SK-N-MC (cell line): ENCODE data around the gene LINGO4.
A peak's percentile ranks its signal among the peaks of the same experiment; 100 is the strongest.

Source experiments
- DNase-seq: peaks from one replicate; pipeline ENCODE4 v3.0.0-alpha.2; 2011; ENCODE audit warnings: low read depth, low spot score
- H3K27ac ChIP-seq: fragments of 200-600 bp; sonication (generic); 2 replicates; pipeline ENCODE4 v1.5.1; 2016; ENCODE audit warnings: mixed run types
- H3K36me3 ChIP-seq: fragments of 200-600 bp; sonication (generic); 2 replicates; pipeline ENCODE4 v1.6.1; 2017; ENCODE audit warnings: antibody characterized with exemption, low read length, mixed read lengths; ENCODE audit not compliant: insufficient read depth
- H3K4me3 ChIP-seq: fragments of 200-600 bp; sonication (generic); 2 replicates; pipeline ENCODE4 v1.5.1; 2016
- H3K9ac ChIP-seq: fragments of 200-600 bp; sonication (generic); 2 replicates; pipeline ENCODE4 v1.8.0; 2017; ENCODE audit warnings: mixed run types, mixed read lengths; ENCODE audit not compliant: insufficient read length
- H3K9me3 ChIP-seq: fragments of 200-600 bp; sonication (generic); 2 replicates; pipeline ENCODE4 v1.6.1; 2017; ENCODE audit warnings: low read depth, mild to moderate bottlenecking, antibody characterized with exemption, low read length, moderate library complexity, mixed read lengths
- EZH2 ChIP-seq: fragments of 200-600 bp; sonication (generic); IDR thresholded peaks from one replicate; pipeline ENCODE4 v1.6.1; 2017; ENCODE audit warnings: antibody characterized with exemption
- FOXP2 ChIP-seq: optimal IDR thresholded peaks from 2 replicates; pipeline ENCODE3; 2011; ENCODE audit warnings: mild to moderate bottlenecking, moderate library complexity; ENCODE audit not compliant: insufficient read depth; ENCODE audit errors: extremely low read length, control extremely low read depth
- POLR2AphosphoS5 ChIP-seq: IDR thresholded peaks from 2 replicates; pipeline ENCODE4 v1.6.1; 2012; ENCODE audit warnings: mild to moderate bottlenecking, low read depth, low read length, borderline replicate concordance

Gene LINGO4

DNA sequence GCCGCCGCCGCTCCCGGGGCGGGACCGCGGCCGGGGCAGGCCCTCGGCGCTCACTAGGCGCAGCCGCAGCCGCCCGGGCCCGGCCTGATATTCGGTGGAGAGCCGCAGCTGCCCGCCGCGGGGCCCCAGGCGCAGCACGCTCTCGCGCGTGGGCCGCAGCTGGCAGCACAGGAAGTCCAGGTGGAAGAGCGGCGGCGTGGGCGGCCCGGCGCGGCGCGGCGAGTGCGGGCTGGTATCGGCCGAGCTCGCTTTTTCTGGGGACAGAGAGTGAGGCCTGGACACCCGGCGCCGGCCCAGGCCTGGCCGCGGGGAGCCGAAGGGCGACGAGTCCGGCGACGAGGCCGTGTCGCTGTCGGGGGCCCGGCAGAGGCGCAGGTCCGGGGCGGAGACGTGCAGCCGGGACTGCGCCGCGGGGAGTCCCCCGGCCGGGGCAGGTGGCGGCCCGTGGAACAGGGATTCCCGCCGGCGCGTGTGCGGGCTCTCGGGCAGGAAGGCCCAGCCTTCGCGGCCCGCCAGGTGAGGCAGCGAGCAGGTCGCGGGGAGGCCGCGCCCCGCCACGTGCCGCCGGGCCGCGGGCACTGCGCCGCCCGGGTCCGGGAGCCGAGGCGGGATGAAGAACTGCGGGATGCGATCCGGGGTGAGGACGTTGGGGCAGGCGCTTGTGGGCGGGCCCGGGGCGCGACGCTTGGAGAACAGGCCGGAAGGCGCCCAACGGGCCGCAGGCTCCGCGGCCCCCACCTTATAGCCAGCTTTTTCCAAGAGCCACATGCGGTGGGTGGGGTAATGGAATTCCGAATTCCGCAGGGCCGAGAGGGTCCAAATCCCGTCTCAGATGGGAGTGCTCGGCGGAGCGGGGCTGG lies 33.2 kb upstream of the LINGO4 start:
- no peak for TF ChIP-seq FOXP2
- TF ChIP-seq EZH2 = peak; percentile 57
- Histone ChIP-seq H3K36me3 (no peaks in the 10 kb centered on the region), H3K9me3 (no peaks in the 10 kb centered on the region), H3K4me3 (0 out of 2 replicates have a peak overlapping the region, but pooled peaks have one; percentile 38), H3K9ac (no peak overlapping the region), H3K27ac (no peak overlapping the region)
- no peak for DNase-seq

DNA sequence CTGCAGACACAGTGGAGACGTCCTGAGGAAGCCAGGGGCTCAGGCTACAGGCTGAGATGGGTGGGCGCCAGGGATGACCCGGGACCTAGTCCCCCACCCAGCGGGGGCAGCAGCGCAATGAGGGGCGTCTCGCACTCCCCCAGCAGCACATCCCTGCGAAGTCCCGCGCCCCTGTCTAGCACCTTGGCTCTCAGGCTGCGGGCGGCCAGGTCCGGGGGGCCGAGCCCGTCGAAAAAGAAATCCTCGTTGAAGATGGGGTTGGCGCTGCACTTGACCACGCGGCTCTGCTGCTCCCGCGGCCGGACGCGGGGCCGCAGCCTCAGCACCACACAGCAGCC lies 32.6 kb upstream of the LINGO4 start:
- no peak overlapping the region for H3K9ac ChIP-seq

DNA sequence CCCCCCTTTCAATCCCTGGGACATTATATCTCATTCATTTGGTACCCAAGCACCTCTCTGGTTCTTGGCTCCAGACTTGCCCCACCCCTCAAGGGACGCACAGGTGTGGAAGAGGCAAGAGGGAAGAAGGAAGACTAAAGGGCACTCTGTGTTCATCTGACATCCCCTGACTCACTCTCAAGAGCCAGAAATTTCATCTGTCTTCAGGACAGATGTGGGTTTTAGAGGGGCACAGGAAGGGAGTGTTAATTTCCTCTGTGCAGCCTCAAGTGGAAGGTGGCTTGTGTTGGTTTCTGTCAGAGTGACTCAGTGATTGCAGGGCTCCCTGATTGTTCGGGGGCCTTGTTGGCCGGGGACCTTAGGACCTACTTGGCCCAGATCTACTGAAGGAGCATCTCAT lies 32.0 kb upstream of the LINGO4 start:
- no peak overlapping the region for H3K9ac ChIP-seq
- no peaks in the 10 kb centered on the region for H3K36me3 ChIP-seq
- no peak overlapping the region for H3K27ac ChIP-seq
- H3K9me3 ChIP-seq = no peaks in the 10 kb centered on the region
- no peak for DNase-seq
- TF ChIP-seq FOXP2 (no peak), POLR2AphosphoS5 (no peak), EZH2 (no peak)
- no peak overlapping the region for H3K4me3 ChIP-seq

More for the DNA sequence above, 32.6 kb upstream of the LINGO4 start:
- TF ChIP-seq EZH2 (no peak), FOXP2 (no peak), POLR2AphosphoS5 (no peak)
- Histone ChIP-seq H3K27ac (no peak overlapping the region), H3K4me3 (no peak overlapping the region), H3K9me3 (no peaks in the 10 kb centered on the region), H3K36me3 (no peaks in the 10 kb centered on the region)
- DNase-seq = no peak

DNA sequence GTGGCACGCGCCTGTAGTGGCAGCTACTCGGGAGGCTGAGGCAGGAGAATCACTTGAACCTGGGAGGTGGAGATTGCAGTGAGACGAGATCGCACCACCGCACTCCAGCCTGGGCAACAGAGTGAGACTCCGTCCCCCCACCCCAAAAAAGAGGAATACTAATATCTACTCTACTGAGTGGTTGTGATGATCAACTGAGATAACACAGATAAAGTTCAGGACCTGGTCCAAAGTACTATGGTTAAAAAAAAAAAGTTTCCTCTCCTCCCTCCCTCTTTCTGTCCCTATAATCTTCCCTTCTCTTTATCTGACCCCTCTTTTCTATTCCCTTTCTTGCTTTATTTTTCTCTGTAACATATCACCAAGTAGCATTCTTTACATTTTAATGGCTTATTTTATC lies 30.4 kb upstream of the LINGO4 start:
- Histone ChIP-seq H3K36me3 (no peaks in the 10 kb centered on the region), H3K27ac (no peak overlapping the region), H3K4me3 (no peak overlapping the region), H3K9me3 (no peaks in the 10 kb centered on the region), H3K9ac (no peak overlapping the region)
- TF ChIP-seq POLR2AphosphoS5 (no peak), FOXP2 (no peak)
- no peak for DNase-seq

DNA sequence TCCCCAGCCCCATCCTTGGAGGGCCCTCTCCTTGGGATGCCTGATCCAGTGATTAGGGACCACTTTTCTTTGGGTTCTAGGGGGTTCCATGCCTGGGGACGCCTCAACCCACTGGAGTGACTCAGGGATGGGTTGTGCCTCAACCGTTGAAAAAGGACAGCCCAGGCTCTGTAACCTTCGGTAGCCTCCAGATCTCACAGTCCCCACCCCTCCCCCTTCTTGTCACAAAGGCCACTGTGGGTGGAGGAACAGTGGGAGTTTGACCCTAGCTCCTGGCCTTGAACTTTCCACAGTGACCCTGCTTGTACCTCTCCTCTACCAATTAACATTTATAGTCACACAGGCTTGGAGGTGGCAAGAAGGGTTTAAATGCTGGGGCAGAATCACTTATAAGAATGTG lies 29.0 kb upstream of the LINGO4 start:
- no peak overlapping the region for H3K27ac ChIP-seq
- no peak for TF ChIP-seq POLR2AphosphoS5
- TF ChIP-seq FOXP2 = no peak
- no peak for TF ChIP-seq EZH2
- H3K4me3 ChIP-seq = no peak overlapping the region
- no peaks in the 10 kb centered on the region for H3K36me3 ChIP-seq
- H3K9me3 ChIP-seq = no peaks in the 10 kb centered on the region
- DNase-seq = no peak
- H3K9ac ChIP-seq = no peak overlapping the region

DNA sequence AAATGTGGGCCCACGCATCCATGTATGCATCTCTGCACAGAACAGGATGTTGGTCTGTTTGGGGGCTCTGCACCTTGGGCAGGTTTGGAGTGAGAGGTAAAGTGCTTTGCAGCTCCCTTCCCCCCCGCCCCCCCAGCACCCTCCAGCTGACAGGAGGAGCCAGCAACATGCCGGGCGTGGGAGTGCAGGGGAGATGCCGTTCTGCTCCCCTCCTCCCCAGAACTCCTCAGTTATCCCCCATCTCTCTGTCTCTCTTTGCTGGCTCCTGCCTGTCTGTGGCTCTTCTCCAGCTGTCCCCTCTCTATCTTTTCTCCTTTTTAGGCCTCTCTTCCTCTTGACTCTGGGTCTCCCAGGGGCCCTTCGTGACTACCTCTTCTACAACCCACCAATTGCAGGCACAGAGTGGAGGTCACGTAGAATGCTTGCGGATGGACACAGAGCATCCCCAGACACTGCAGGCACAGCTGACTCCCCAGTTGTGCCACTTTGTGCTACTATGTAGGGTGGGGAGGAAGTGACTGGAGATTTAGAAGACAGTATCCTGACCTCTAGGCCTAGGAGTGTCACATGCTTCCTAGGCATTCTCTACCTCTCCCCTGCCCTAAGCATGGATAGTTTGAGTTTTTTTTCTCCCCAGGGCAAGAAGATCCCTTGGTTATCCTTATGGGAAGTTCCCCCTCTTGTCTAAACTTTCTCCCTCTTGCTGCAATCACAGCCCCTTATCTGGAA lies 28.1 kb upstream of the LINGO4 start:
- Histone ChIP-seq H3K36me3 (no peaks in the 10 kb centered on the region), H3K9ac (no peak overlapping the region)
- DNase-seq = no peak

DNA sequence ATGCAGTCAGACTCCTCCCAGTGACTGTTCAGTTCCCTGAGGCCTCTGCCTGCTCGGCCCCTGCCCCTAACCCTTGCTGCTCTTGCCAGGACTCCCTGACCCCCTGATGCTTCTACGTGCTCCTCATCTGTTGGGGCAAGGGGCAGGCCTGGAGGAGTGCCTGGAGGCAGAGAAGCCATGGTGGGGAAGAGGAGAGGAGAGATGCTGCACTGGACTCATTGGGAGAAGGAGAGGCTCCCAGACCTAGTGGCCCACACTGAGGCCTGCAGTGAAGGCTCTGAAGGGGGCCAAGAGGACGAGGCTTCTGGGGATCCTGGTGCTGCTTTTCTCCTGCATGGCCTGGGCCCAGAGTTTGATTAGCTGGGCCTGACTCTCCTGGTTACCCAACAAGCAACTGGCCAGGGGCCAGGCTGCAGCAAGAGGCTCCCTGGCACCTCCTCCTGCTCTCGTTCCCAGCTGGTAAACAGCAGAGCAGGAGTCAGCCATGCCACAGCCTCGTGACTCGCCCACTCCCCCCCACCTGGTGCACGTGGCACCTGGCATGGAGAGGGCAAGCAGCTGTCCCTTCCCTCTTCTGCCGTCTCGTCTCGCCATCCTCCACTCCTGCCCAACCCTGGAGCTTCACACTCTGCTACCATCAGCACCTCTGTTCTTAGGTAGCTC lies 27.2 kb upstream of the LINGO4 start:
- no peak overlapping the region for H3K9ac ChIP-seq
- H3K36me3 ChIP-seq = no peaks in the 10 kb centered on the region
- no peak overlapping the region for H3K27ac ChIP-seq
- H3K4me3 ChIP-seq = no peak overlapping the region
- TF ChIP-seq FOXP2 (no peak), EZH2 (no peak), POLR2AphosphoS5 (no peak)
- H3K9me3 ChIP-seq = no peaks in the 10 kb centered on the region
- DNase-seq = no peak

More for the DNA sequence above, 28.1 kb upstream of the LINGO4 start:
- H3K27ac ChIP-seq = no peak overlapping the region
- H3K9me3 ChIP-seq = no peaks in the 10 kb centered on the region
- H3K4me3 ChIP-seq = no peak overlapping the region
- no peak for TF ChIP-seq EZH2
- no peak for TF ChIP-seq FOXP2
- no peak for TF ChIP-seq POLR2AphosphoS5

DNA sequence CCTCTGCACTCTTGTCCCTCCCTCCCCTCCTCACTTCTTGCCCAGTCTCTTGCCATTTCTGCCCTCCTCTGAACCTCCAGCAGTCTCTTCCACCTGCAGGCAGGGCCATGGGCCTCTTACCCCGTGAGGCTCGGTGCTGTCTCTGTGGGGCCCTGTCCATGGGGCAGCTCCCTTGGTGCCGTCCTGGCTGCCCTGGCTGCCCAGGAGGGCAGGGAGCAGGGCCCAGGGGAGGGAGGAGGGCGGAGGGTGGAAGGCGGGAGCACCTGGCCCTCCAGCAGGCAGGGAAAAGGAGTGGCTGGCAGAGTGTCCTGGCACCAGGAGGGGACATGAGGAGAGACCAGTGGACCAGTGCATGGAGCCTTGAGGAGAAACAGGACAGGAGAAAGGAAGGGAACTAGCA lies 26.4 kb upstream of the LINGO4 start, which contains the start of gene RORC:
Gene RORC, minus strand, starts transcription at position 198 of the 400 bp plus-strand sequence. Its CDS starts 38 bp downstream, at position 160.
- no peaks in the 10 kb centered on the region for H3K9me3 ChIP-seq
- TF ChIP-seq FOXP2 (no peak), POLR2AphosphoS5 (no peak)
- no peak within 1 kb of the TSS for H3K27ac ChIP-seq
- H3K9ac ChIP-seq = no peak within 1 kb of the TSS
- DNase-seq = no peak
- no peaks in the 10 kb centered on the region for H3K36me3 ChIP-seq
- no peak within 1 kb of the TSS for H3K4me3 ChIP-seq
